H1 (cell line): Measurements from ENCODE around the gene HOXD1. TPM values are rescaled to one million over a fixed set of nuclear protein-coding genes. Genes with fewer than 3 reads are reported as not detected.
A peak's percentile ranks its signal among the peaks of the same experiment; 100 is the strongest.

Experiments
- CTCF ChIA-PET: fragments of 300-600 bp; sonication (Branson Sonifier 250); formaldehyde crosslinking; loops from one replicate; lab custom pipeline; 2021; ENCODE audit not compliant: partially characterized antibody; lab: Charles Lee
- POLR2A ChIA-PET: fragments of 300-600 bp; sonication (Branson Sonifier 250); formaldehyde crosslinking; loops from one replicate; lab custom pipeline; 2021; ENCODE audit warnings: inconsistent platforms; ENCODE audit not compliant: partially characterized antibody; lab: Charles Lee
- DNase-seq, 2 experiments: peaks; one replicate each; pipeline versions ENCODE4 v3.0.0 to v3.0.0-alpha.2; 2010 to 2022; ENCODE audit warnings: low spot score in 2 of 2, low read depth in 1 of 2, mixed read lengths in 1 of 2
- FAIRE-seq: peaks from 2 replicates; lab custom pipeline; 2011; peaks lifted over from hg19 to GRCh38; lab: Jason Lieb, UNC
- H2AFZ ChIP-seq: 2 replicates; pipeline ENCODE4 v1.8.1; 2012; ENCODE audit warnings: low read length, inconsistent platforms
- H2AK5ac ChIP-seq: 2 replicates; pipeline ENCODE4 v1.6.1; 2013; ENCODE audit warnings: low read depth, low read length
- H2BK120ac ChIP-seq: replicated peaks from 2 replicates; pipeline ENCODE3; 2013; ENCODE audit warnings: low read depth, low read length, inconsistent platforms
- H2BK12ac ChIP-seq: 2 replicates; pipeline ENCODE4 v1.6.1; 2013; ENCODE audit warnings: low read depth, low read length
- H2BK15ac ChIP-seq: 2 replicates; pipeline ENCODE4 v1.6.1; 2013; ENCODE audit warnings: low read length
- H2BK20ac ChIP-seq: 2 replicates; pipeline ENCODE4 v1.6.1; 2013; ENCODE audit warnings: low read length
- H2BK5ac ChIP-seq: 2 replicates; pipeline ENCODE4 v1.6.1; 2013; ENCODE audit warnings: low read depth, low read length
- H3K14ac ChIP-seq: 2 replicates; pipeline ENCODE4 v1.6.1; 2013; ENCODE audit warnings: inconsistent platforms; ENCODE audit not compliant: insufficient read length
- H3K18ac ChIP-seq: 2 replicates; pipeline ENCODE4 v1.6.1; 2013; ENCODE audit warnings: low read length; ENCODE audit errors: extremely low read depth
- H3K23ac ChIP-seq: 2 replicates; pipeline ENCODE4 v1.6.1; 2013; ENCODE audit warnings: inconsistent platforms; ENCODE audit not compliant: insufficient read length
- H3K23me2 ChIP-seq: 2 replicates; pipeline ENCODE4 v1.6.1; 2013; ENCODE audit warnings: low read depth, low read length
- H3K27ac ChIP-seq: 2 replicates; pipeline ENCODE4 v1.6.1; 2011; ENCODE audit warnings: low read depth, low read length, inconsistent platforms
- H3K27me3 ChIP-seq, 4 experiments: replicated peaks in 1 of 4; 1 replicate in 1 of 4; 2 replicates in 3 of 4; pipeline versions ENCODE4 v1.6.1 to v1.8.1; 2011 to 2013; ENCODE audit warnings: low read length in 3 of 4, mild to moderate bottlenecking in 3 of 4, inconsistent platforms in 2 of 4, mixed read lengths in 2 of 4, moderate library complexity in 1 of 4; ENCODE audit not compliant: control insufficient read depth in 3 of 4, insufficient read depth in 3 of 4; ENCODE audit errors: extremely low read depth in 1 of 4
- H3K36me3 ChIP-seq, 4 experiments: 2 replicates each; pipeline versions ENCODE4 v1.6.1 to v1.8.1; 2011 to 2013; ENCODE audit warnings: mild to moderate bottlenecking in 4 of 4, low read length in 3 of 4, moderate library complexity in 2 of 4, control low read depth in 1 of 4, inconsistent platforms in 1 of 4; ENCODE audit not compliant: insufficient read depth in 4 of 4, control insufficient read depth in 2 of 4
- H3K4ac ChIP-seq: replicated peaks from 2 replicates; pipeline ENCODE3; 2013; ENCODE audit warnings: low read length, low read depth, mixed read lengths, inconsistent platforms; ENCODE audit not compliant: insufficient read length
- H3K4me1 ChIP-seq, 4 experiments: replicated peaks in 1 of 4; 1 replicate in 1 of 4; 2 replicates in 3 of 4; pipeline versions ENCODE4 v1.6.1 to v1.8.1; 2011 to 2013; ENCODE audit warnings: low read length in 3 of 4, inconsistent platforms in 2 of 4, mixed read lengths in 1 of 4; ENCODE audit not compliant: insufficient read depth in 4 of 4, control insufficient read depth in 3 of 4
- H3K4me2 ChIP-seq, 2 experiments: 2 replicates each; pipeline versions ENCODE4 v1.6.1 to v1.8.1; 2011 to 2013; ENCODE audit warnings: low read depth in 2 of 2, low read length in 2 of 2, control low read depth in 1 of 2, inconsistent platforms in 1 of 2, mild to moderate bottlenecking in 1 of 2; ENCODE audit not compliant: insufficient read depth in 1 of 2
- H3K4me3 ChIP-seq, 4 experiments: fragments of 200-600, 300-600 bp in 1 of 4; sonication (generic), shearing (Covaris generic), sonication (Bioruptor Twin) in 1 of 4; 2 replicates each; pipeline versions ENCODE4 v1.5.1 to v1.8.1; 2011 to 2016; ENCODE audit warnings: low read length in 4 of 4, low read depth in 3 of 4, control low read depth in 2 of 4, inconsistent platforms in 2 of 4, mild to moderate bottlenecking in 2 of 4, mixed read lengths in 1 of 4, moderate library complexity in 1 of 4; ENCODE audit not compliant: insufficient read depth in 2 of 4; ENCODE audit errors: extremely low read depth in 1 of 4
- H3K56ac ChIP-seq: replicated peaks from 2 replicates; pipeline ENCODE3; 2013; ENCODE audit warnings: low read depth, mild to moderate bottlenecking, mixed read lengths, low read length, inconsistent platforms; ENCODE audit not compliant: insufficient read length
- H3K79me1 ChIP-seq: 2 replicates; pipeline ENCODE4 v1.6.1; 2013; ENCODE audit warnings: low read depth, low read length, control low read depth
- H3K79me2 ChIP-seq, 2 experiments: 2 replicates each; pipeline versions ENCODE4 v1.6.1 to v1.8.1; 2012 to 2013; ENCODE audit warnings: low read length in 2 of 2, mild to moderate bottlenecking in 2 of 2, inconsistent platforms in 1 of 2; ENCODE audit not compliant: insufficient read depth in 2 of 2, control insufficient read depth in 1 of 2
- H3K9ac ChIP-seq, 4 experiments: replicated peaks in 1 of 4; 1 replicate in 1 of 4; 2 replicates in 3 of 4; pipeline versions ENCODE4 v1.6.1 to v1.8.1; 2011 to 2013; ENCODE audit warnings: low read depth in 3 of 4, low read length in 3 of 4, control low read depth in 2 of 4, mild to moderate bottlenecking in 2 of 4, moderate library complexity in 2 of 4, inconsistent platforms in 1 of 4; ENCODE audit errors: extremely low read depth in 1 of 4
- H3K9me3 ChIP-seq, 2 experiments: 2 replicates each; pipeline versions ENCODE4 v1.6.1 to v1.8.1; 2012 to 2013; ENCODE audit warnings: mild to moderate bottlenecking in 2 of 2, moderate library complexity in 2 of 2, control low read depth in 1 of 2, inconsistent platforms in 1 of 2, low read depth in 1 of 2, low read length in 1 of 2, mixed read lengths in 1 of 2; ENCODE audit not compliant: insufficient read depth in 2 of 2
- H4K20me1 ChIP-seq, 2 experiments: replicated peaks in 1 of 2; 2 replicates each; pipeline versions ENCODE3 to v1.8.1; 2011 to 2013; ENCODE audit warnings: inconsistent platforms in 2 of 2, low read length in 2 of 2, mild to moderate bottlenecking in 1 of 2; ENCODE audit not compliant: insufficient read depth in 2 of 2, control insufficient read depth in 1 of 2
- H4K5ac ChIP-seq: 2 replicates; pipeline ENCODE4 v1.6.1; 2013; ENCODE audit warnings: low read length, low read depth, mixed read lengths, inconsistent platforms; ENCODE audit not compliant: insufficient read length
- H4K8ac ChIP-seq: 2 replicates; pipeline ENCODE4 v1.8.0; 2013; ENCODE audit warnings: mild to moderate bottlenecking, moderate library complexity, low read length, inconsistent platforms; ENCODE audit not compliant: insufficient read depth; ENCODE audit errors: extremely low read depth
- H4K91ac ChIP-seq: replicated peaks from 2 replicates; pipeline ENCODE3; 2013; ENCODE audit warnings: low read length, mixed read lengths, inconsistent platforms; ENCODE audit not compliant: insufficient read length
- CBX8 ChIP-seq: fragments of 300-800, 300-1000 bp; sonication (generic); IDR thresholded peaks from 2 replicates; pipeline ENCODE4 v1.7.1; 2016; ENCODE audit warnings: low read depth, low read length, borderline replicate concordance
- CEBPB ChIP-seq: IDR thresholded peaks from 2 replicates; pipeline ENCODE4 v1.6.1; 2012; ENCODE audit warnings: low read depth, low read length
- EZH2 ChIP-seq: fragments of 200-600 bp; sonication (generic); IDR thresholded peaks from 2 replicates; pipeline ENCODE4 v1.7.1; 2012; ENCODE audit warnings: low read depth, mild to moderate bottlenecking, moderate library complexity, low read length, inconsistent platforms; ENCODE audit not compliant: severe bottlenecking
- KDM5A ChIP-seq: fragments of 200-600 bp; IDR thresholded peaks from 2 replicates; pipeline ENCODE4 v1.7.1; 2012; ENCODE audit warnings: mild to moderate bottlenecking, low read length, inconsistent platforms, mixed read lengths
- MAFK ChIP-seq: IDR thresholded peaks from 2 replicates; pipeline ENCODE4 v1.6.1; 2012; ENCODE audit warnings: low read depth, mild to moderate bottlenecking, improper control_type of control experiment, low read length
- RAD21 ChIP-seq, 2 experiments: IDR thresholded peaks in 1 of 2; conservative IDR thresholded peaks in 1 of 2; 2 replicates each; pipeline ENCODE4 v1.6.1; 2011; ENCODE audit warnings: low read depth in 2 of 2, low read length in 2 of 2, improper control_type of control experiment in 1 of 2, inconsistent platforms in 1 of 2, mild to moderate bottlenecking in 1 of 2, moderate library complexity in 1 of 2
- RNF2 ChIP-seq: fragments of 200-900, 300-1000 bp; sonication (generic); IDR thresholded peaks from 2 replicates; pipeline ENCODE4 v1.7.1; 2016; ENCODE audit warnings: borderline replicate concordance, low read depth, mild to moderate bottlenecking, antibody characterized with exemption, low read length; ENCODE audit not compliant: poor library complexity, severe bottlenecking; ENCODE audit errors: missing control alignments
- RXRA ChIP-seq: IDR thresholded peaks from 2 replicates; pipeline ENCODE4 v1.6.1; 2011; ENCODE audit warnings: low read depth, mild to moderate bottlenecking, low read length, moderate library complexity; ENCODE audit not compliant: insufficient read depth
- SRF ChIP-seq: IDR thresholded peaks from 2 replicates; pipeline ENCODE4 v1.6.1; 2011; ENCODE audit warnings: mild to moderate bottlenecking, low read depth, low read length, moderate library complexity
- SUZ12 ChIP-seq: fragments of 200-600 bp; sonication (generic); IDR thresholded peaks from 2 replicates; pipeline ENCODE4 v1.6.1; 2012; ENCODE audit warnings: mild to moderate bottlenecking, inconsistent platforms, low read length, moderate library complexity, mixed read lengths
- ZNF274 ChIP-seq: IDR thresholded peaks from 2 replicates; pipeline ENCODE4 v1.7.0; 2012; ENCODE audit warnings: low read length, borderline replicate concordance; ENCODE audit errors: extremely low read depth
- WGBS, 2 experiments: shearing (Covaris generic) in 1 of 2; methylation state at CpG; one replicate each; pipeline versions ENCODE4 v1.1.6 to v1.1.7; 2013 to 2015; ENCODE audit warnings: low lambda C conversion rate in 2 of 2, mixed read lengths in 2 of 2, inconsistent platforms in 1 of 2, low coverage in 1 of 2, missing lambda C conversion rate in 1 of 2; ENCODE audit not compliant: insufficient replicate concordance in 2 of 2, insufficient coverage in 1 of 2, insufficient read length in 1 of 2; ENCODE audit errors: extremely low coverage in 1 of 2, missing lambda C conversion rate in 1 of 2; 5-methylcytosine and 5-hydroxymethylcytosine counted together
- polyA plus RNA-seq, 7 experiments: library from polyadenylated mRNA; depleted of rRNA in 3 of 7; stranded (reverse) in 5 of 7; unstranded in 2 of 7; fragments of >200 nt in 5 of 7; fragments of 200-250 nt in 2 of 7; gene quantifications; 1 replicate in 5 of 7; 2 replicates in 1 of 7; 4 replicates in 1 of 7; pipeline versions ENCODE4 v1.2.1 to v1.2.3, GENCODE V29; 2011 to 2013; ENCODE audit warnings: missing spikeins in 2 of 7, mixed read lengths in 2 of 7
- total RNA-seq: library from RNA; stranded (reverse); fragmentation: NEBNext Ultra II Directional; extraction: Animal tissue kit (Norgen Biotek cat#: 25700); gene quantifications from 2 replicates; pipeline ENCODE4 v1.2.1, GENCODE V29; 2021

The HOXD1 gene
- total and polyA plus RNA-seq, 2 of the 8 experiments (the other 6 are each of a cell fraction or from before 2014, with no cell fraction given), result 0.03 TPM; not detected in 1

DNA sequence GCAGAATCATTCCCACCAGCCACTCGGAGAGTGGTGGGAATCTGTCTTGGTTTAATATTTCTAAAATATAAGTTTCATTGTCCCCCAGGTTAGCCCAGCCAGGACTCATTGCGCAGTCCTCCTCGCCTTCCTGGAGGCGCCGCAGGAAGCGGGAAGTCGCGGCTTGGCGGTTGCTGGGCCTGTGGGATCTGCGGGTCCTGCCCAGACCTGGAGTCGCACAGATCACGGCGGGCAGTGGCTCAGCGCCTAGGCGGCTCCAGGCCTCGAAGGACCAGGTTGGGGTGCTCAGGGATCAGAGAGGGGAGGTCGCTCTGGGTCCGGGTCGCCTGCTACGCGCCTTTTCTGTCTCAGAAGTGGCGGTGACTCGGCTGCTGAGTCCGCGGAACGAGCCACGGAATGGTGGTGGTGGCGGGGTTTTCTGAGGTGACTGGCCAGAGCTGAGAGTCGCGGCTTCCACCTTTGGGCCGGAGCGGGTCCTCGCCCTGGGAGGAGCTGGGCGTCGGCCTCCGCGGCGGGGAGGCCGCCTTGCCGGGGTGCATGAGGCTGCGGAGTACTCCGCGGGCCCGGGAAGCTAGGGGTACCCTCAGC is 28.7 kb upstream of the HOXD1 start:
- no peak for FAIRE-seq
- H3K9me3 ChIP-seq, result no peaks in the 10 kb centered on the region
- DNase-seq, result peak in 1 of 2 experiments; percentile 68
- H4K8ac ChIP-seq, result no peak overlapping the region
- no peak overlapping the region for H4K5ac ChIP-seq
- no peaks in the 10 kb centered on the region for H3K79me1 ChIP-seq
- H2BK12ac ChIP-seq, result no peak overlapping the region; the same call in 1 of the 2 replicates
- WGBS, 2 experiments, result 3% methylated on average over 40 of the region's 44 CpGs; no CpG with 5 or more reads in 1 of the 2 experiments
- 0 out of 2 replicates have a peak overlapping the region, but pooled peaks have one; percentile 46 for H2BK15ac ChIP-seq
- no peak overlapping the region for H2BK20ac ChIP-seq
- H3K23ac ChIP-seq, result no peak overlapping the region
- H3K23me2 ChIP-seq, result no peaks in the 10 kb centered on the region
- H3K27ac ChIP-seq, result no peak overlapping the region
- POLR2A ChIA-PET, result interaction anchor here (0.9 to 1.6 kb wide), 3 partner anchors 11 to 29 kb away, joined by 3 to 7 read pairs (median 3); partner anchors contain the start of gene HOXD1
- H3K4me3 ChIP-seq, result peak overlapping the region in 1 of 4 experiments; percentile 28; a peak in 2 of 8 replicates
- no peak overlapping the region for H3K4ac ChIP-seq
- CTCF ChIA-PET, result interaction anchor here (0.7 to 3.6 kb wide), 10 partner anchors 9 to 295 kb away, joined by 3 to 26 read pairs (median 4); no protein-coding TSS in a partner anchor
- H3K56ac ChIP-seq, result no peak overlapping the region
- H3K79me2 ChIP-seq, result no peaks in the 10 kb centered on the region
- TF ChIP-seq ZNF274 (no peak), SRF (no peak), MAFK (no peak), SUZ12 (peak; percentile 98), EZH2 (peak; percentile 100), RNF2 (peak; percentile 80), CBX8 (peak; percentile 72; the same call in 1 of the 2 replicates), KDM5A (no peak), RAD21 (IDR thresholded peaks at IDR 0.05 in 1 of 2, conservative IDR thresholded peaks at IDR 0.05 in 1 of 2; ENCODE audit: low read depth in 2 of 2, low read length in 2 of 2) (no peak), RXRA (no peak), CEBPB (no peak)
- TF ChIP-seq, all 59 proteins: peak for 4
- no peak overlapping the region for H4K91ac ChIP-seq
- peaks cover 0 to 10% (median 0%) of the 10 kb centered on the region in 4 experiments; a peak in 1 of 8 replicates for H3K36me3 ChIP-seq
- no peak overlapping the region for H3K14ac ChIP-seq
- H3K18ac ChIP-seq, result no peak overlapping the region
- peaks cover 36 to 44% of the 10 kb centered on the region in 2 experiments for H4K20me1 ChIP-seq
- 0 out of 2 replicates have a peak overlapping the region, but pooled peaks have one; percentile 65 for H2AK5ac ChIP-seq
- H3K27me3 ChIP-seq, result peaks cover 99 to 100% (median 100%) of the 10 kb centered on the region in 4 experiments
- no peak overlapping the region for H2BK120ac ChIP-seq
- no peak overlapping the region for H3K9ac ChIP-seq
- H2AFZ ChIP-seq, result no peak overlapping the region
- peaks cover 0 to 12% (median 6%) of the 10 kb centered on the region in 4 experiments; a peak in 5 of 7 replicates for H3K4me1 ChIP-seq
- H3K4me2 ChIP-seq, result peak overlapping the region; percentile 38 to 39; a peak in 2 of 4 replicates
- H2BK5ac ChIP-seq, result no peak overlapping the region
